ENCODE results near the gene RASA3. TPM values are rescaled to one million over a fixed set of nuclear protein-coding genes. Genes with fewer than 3 reads are reported as not detected.

Gene RASA3
- total RNA-seq, 1 experiment from 2014 or later: 10.0 TPM

GRCh38 chr13:113979791-113980471 is 152.5 kb downstream of the RASA3 start:
- BruUV-seq (replicated peaks): no TSS peak
- Histone ChIP-seq H3K9me3 (ENCODE audit: insufficient read depth, low read depth) (no peaks in the 10 kb centered on the region), H3K4me1 (replicated peaks; ENCODE audit: insufficient read depth) (peaks cover 36% of the 10 kb centered on the region), H2AFZ (no peak overlapping the region), H3K27me3 (ENCODE audit: insufficient read depth, low read depth) (no peaks in the 10 kb centered on the region), H3K9me2 (ENCODE audit: insufficient read depth) (no peaks in the 10 kb centered on the region), H3F3A (ENCODE audit: insufficient read depth, low read depth) (peaks cover 40% of the 10 kb centered on the region), H3K79me2 (ENCODE audit: low read depth) (no peaks in the 10 kb centered on the region), H3K4me2 (peak overlapping the region; percentile 63; the same call in 1 of the 2 replicates), H3K27ac (no peak overlapping the region), H3K4me3 (no peak overlapping the region), H3K36me3 (ENCODE audit: low read depth) (no peaks in the 10 kb centered on the region), H4K20me1 (ENCODE audit: insufficient read depth) (no peaks in the 10 kb centered on the region)
- DNase-seq: no peak
- ChIA-PET POLR2A (ENCODE audit: unreplicated experiment) (no interaction called here), CTCF (no interaction called here)
- no peak for TF ChIP-seq CTCF (conservative IDR thresholded peaks at IDR 0.05)
- intact Hi-C loops (cut with micrococcal nuclease; ENCODE audit: unreplicated experiment): loop anchor here (5.0 kb wide), 1 partner anchor 247 kb away; no protein-coding TSS in a partner anchor

GRCh38 chr13:113978741-113979481 is 153.5 kb downstream of the RASA3 start:
- Histone ChIP-seq H3K9me2 (ENCODE audit: insufficient read depth) (no peaks in the 10 kb centered on the region), H3K9me3 (ENCODE audit: insufficient read depth, low read depth) (no peaks in the 10 kb centered on the region), H3K4me2 (no peak overlapping the region), H3F3A (ENCODE audit: insufficient read depth, low read depth) (peaks cover 40% of the 10 kb centered on the region), H2AFZ (no peak overlapping the region), H3K27me3 (ENCODE audit: insufficient read depth, low read depth) (no peaks in the 10 kb centered on the region), H3K27ac (no peak overlapping the region), H3K36me3 (ENCODE audit: low read depth) (no peaks in the 10 kb centered on the region), H3K4me1 (replicated peaks; ENCODE audit: insufficient read depth) (peaks cover 36% of the 10 kb centered on the region), H3K79me2 (ENCODE audit: low read depth) (no peaks in the 10 kb centered on the region), H4K20me1 (ENCODE audit: insufficient read depth) (no peaks in the 10 kb centered on the region), H3K4me3 (no peak overlapping the region)
- BruUV-seq (replicated peaks): no TSS peak
- ChIA-PET CTCF (no interaction called here), POLR2A (ENCODE audit: unreplicated experiment) (no interaction called here)
- intact Hi-C loops (cut with micrococcal nuclease; ENCODE audit: unreplicated experiment): no loop called here
- DNase-seq: no peak
- no peak for TF ChIP-seq CTCF (conservative IDR thresholded peaks at IDR 0.05)
- no peak for TF ChIP-seq EZH2 (IDR thresholded peaks at IDR 0.05; ENCODE audit: low read depth)

- Histone ChIP-seq H3K9me3 (ENCODE audit: insufficient read depth, low read depth) (no peaks in the 10 kb centered on the region), H2AFZ (no peak overlapping the region), H3F3A (ENCODE audit: insufficient read depth, low read depth) (peaks cover 40% of the 10 kb centered on the region), H3K27me3 (ENCODE audit: insufficient read depth, low read depth) (no peaks in the 10 kb centered on the region), H3K27ac (peak overlapping the region; percentile 84; the same call in 1 of the 2 replicates), H4K20me1 (ENCODE audit: insufficient read depth) (no peaks in the 10 kb centered on the region), H3K9me2 (ENCODE audit: insufficient read depth) (no peaks in the 10 kb centered on the region), H3K36me3 (ENCODE audit: low read depth) (no peaks in the 10 kb centered on the region), H3K4me2 (no peak overlapping the region), H3K79me2 (ENCODE audit: low read depth) (no peaks in the 10 kb centered on the region), H3K4me1 (replicated peaks; ENCODE audit: insufficient read depth) (peaks cover 36% of the 10 kb centered on the region), H3K4me3 (no peak overlapping the region)
- no peak for DNase-seq
- ChIA-PET CTCF (no interaction called here), POLR2A (ENCODE audit: unreplicated experiment) (no interaction called here)
- intact Hi-C loops (cut with micrococcal nuclease; ENCODE audit: unreplicated experiment): loop anchor here (1.0 kb wide), 1 partner anchor 87 kb away; no protein-coding TSS in a partner anchor
- no TSS peak for BruUV-seq (replicated peaks)
- TF ChIP-seq CTCF (conservative IDR thresholded peaks at IDR 0.05) (no peak), EZH2 (IDR thresholded peaks at IDR 0.05; ENCODE audit: low read depth) (no peak)
These were observed 154.4 kb downstream of the RASA3 start for GRCh38 chr13:113977976-113978375.
